H9 (cell line): ENCODE results near the gene SH3BGR. TPM values are rescaled to one million over a fixed set of nuclear protein-coding genes. Genes with fewer than 3 reads are reported as not detected.

Experiments used
- DNase-seq: peaks from one replicate; pipeline ENCODE4 v3.0.0-alpha.2; 2017
- H2AFZ ChIP-seq: one replicate; pipeline ENCODE4 v1.6.1; 2013; ENCODE audit warnings: mild to moderate bottlenecking, low read length, control low read depth, moderate library complexity
- H2AK5ac ChIP-seq: 2 replicates; pipeline ENCODE4 v1.6.1; 2013; ENCODE audit warnings: low read length, control low read depth, mixed read lengths; ENCODE audit not compliant: insufficient read length
- H2BK120ac ChIP-seq: one replicate; pipeline ENCODE4 v1.6.1; 2013; ENCODE audit warnings: low read depth, mild to moderate bottlenecking, low read length, control low read depth, inconsistent platforms; ENCODE audit not compliant: poor library complexity, severe bottlenecking
- H2BK12ac ChIP-seq: 2 replicates; pipeline ENCODE4 v1.6.1; 2013; ENCODE audit warnings: low read length, control low read depth, mixed read lengths, low read depth; ENCODE audit not compliant: insufficient read length
- H2BK15ac ChIP-seq: 2 replicates; pipeline ENCODE4 v1.6.1; 2013; ENCODE audit warnings: low read depth, low read length, control low read depth
- H2BK20ac ChIP-seq: one replicate; pipeline ENCODE4 v1.6.1; 2013; ENCODE audit warnings: low read depth, mild to moderate bottlenecking, low read length, control low read depth, inconsistent platforms; ENCODE audit not compliant: poor library complexity, severe bottlenecking
- H2BK5ac ChIP-seq: 2 replicates; pipeline ENCODE4 v1.6.1; 2013; ENCODE audit warnings: low read length, control low read depth, mixed read lengths; ENCODE audit not compliant: insufficient read length
- H3K14ac ChIP-seq: 2 replicates; pipeline ENCODE4 v1.6.1; 2013; ENCODE audit warnings: low read length, control low read depth; ENCODE audit not compliant: insufficient read depth
- H3K18ac ChIP-seq: 2 replicates; pipeline ENCODE4 v1.6.1; 2013; ENCODE audit warnings: low read depth, mild to moderate bottlenecking, mixed read lengths, low read length, control low read depth; ENCODE audit not compliant: insufficient read length
- H3K23ac ChIP-seq: 2 replicates; pipeline ENCODE4 v1.6.1; 2013; ENCODE audit warnings: low read length, control low read depth, mixed read lengths, low read depth; ENCODE audit not compliant: insufficient read length
- H3K23me2 ChIP-seq: 2 replicates; pipeline ENCODE4 v1.6.1; 2013; ENCODE audit warnings: low read depth, mild to moderate bottlenecking, mixed read lengths, low read length, control low read depth; ENCODE audit not compliant: insufficient read length, poor library complexity, severe bottlenecking
- H3K27ac ChIP-seq: 2 replicates; pipeline ENCODE4 v1.5.1; 2013; ENCODE audit warnings: low read length, control low read depth, mixed read lengths, low read depth; ENCODE audit not compliant: insufficient read length
- H3K27me3 ChIP-seq: 2 replicates; pipeline ENCODE4 v1.6.1; 2013; ENCODE audit warnings: low read length, control low read depth, inconsistent platforms; ENCODE audit not compliant: insufficient read depth
- H3K4ac ChIP-seq: 2 replicates; pipeline ENCODE4 v1.6.1; 2013; ENCODE audit warnings: low read depth, mild to moderate bottlenecking, control low read depth, inconsistent platforms, low read length, moderate library complexity
- H3K4me1 ChIP-seq: 2 replicates; pipeline ENCODE4 v1.6.1; 2013; ENCODE audit warnings: low read length, control low read depth, inconsistent platforms; ENCODE audit not compliant: insufficient read depth
- H3K4me2 ChIP-seq: 2 replicates; pipeline ENCODE4 v1.6.1; 2013; ENCODE audit warnings: low read length, control low read depth, mixed read lengths; ENCODE audit not compliant: insufficient read length, insufficient read depth
- H3K56ac ChIP-seq: 2 replicates; pipeline ENCODE4 v1.6.1; 2013; ENCODE audit warnings: low read depth, mild to moderate bottlenecking, mixed read lengths, low read length, control low read depth; ENCODE audit not compliant: insufficient read length
- H3K79me1 ChIP-seq: 2 replicates; pipeline ENCODE4 v1.6.1; 2013; ENCODE audit warnings: low read depth, mild to moderate bottlenecking, moderate library complexity, low read length, control low read depth, inconsistent platforms; ENCODE audit not compliant: insufficient read depth, poor library complexity, severe bottlenecking
- H3K79me2 ChIP-seq: 2 replicates; pipeline ENCODE4 v1.6.1; 2013; ENCODE audit warnings: low read length, control low read depth, inconsistent platforms; ENCODE audit not compliant: insufficient read depth
- H3K9ac ChIP-seq: 2 replicates; pipeline ENCODE4 v1.6.1; 2013; ENCODE audit warnings: low read length, control low read depth, mixed read lengths; ENCODE audit not compliant: insufficient read length; ENCODE audit errors: extremely low read depth
- H3K9me3 ChIP-seq: one replicate; pipeline ENCODE4 v1.6.1; 2013; ENCODE audit warnings: low read depth, low read length, inconsistent platforms; ENCODE audit not compliant: control insufficient read depth
- H3T11ph ChIP-seq: one replicate; pipeline ENCODE4 v1.6.1; 2013; ENCODE audit warnings: mild to moderate bottlenecking, low read length, control low read depth, inconsistent platforms
- H4K20me1 ChIP-seq: one replicate; pipeline ENCODE4 v1.6.1; 2013; ENCODE audit not compliant: control insufficient read depth, insufficient read length, insufficient read depth
- H4K5ac ChIP-seq: 2 replicates; pipeline ENCODE4 v1.6.1; 2013; ENCODE audit warnings: low read depth, mild to moderate bottlenecking, mixed read lengths, low read length, control low read depth; ENCODE audit not compliant: insufficient read length
- H4K8ac ChIP-seq: replicated peaks from 2 replicates; pipeline ENCODE4 v1.6.1; 2013; ENCODE audit warnings: low read length, control low read depth, mixed read lengths, low read depth; ENCODE audit not compliant: insufficient read length
- H4K91ac ChIP-seq: 2 replicates; pipeline ENCODE4 v1.6.1; 2013; ENCODE audit warnings: low read depth, mild to moderate bottlenecking, moderate library complexity, mixed read lengths, low read length, control low read depth; ENCODE audit not compliant: insufficient read length
- H3K27ac Mint-ChIP-seq, 3 experiments: 2 replicates in 2 of 3; 3 replicates in 1 of 3; pipeline ENCODE4 v1.8.0; 2020 to 2021; ENCODE audit warnings: mixed read lengths in 3 of 3, mild to moderate bottlenecking in 1 of 3, moderate library complexity in 1 of 3
- H3K27me3 Mint-ChIP-seq: 2 replicates; pipeline ENCODE4 v1.8.0; 2021; ENCODE audit warnings: low read depth, mild to moderate bottlenecking, moderate library complexity, mixed read lengths
- H3K36me3 Mint-ChIP-seq, 3 experiments: 2 replicates in 2 of 3; 3 replicates in 1 of 3; pipeline ENCODE4 v1.8.0; 2020 to 2021; ENCODE audit warnings: low read depth in 3 of 3, mixed read lengths in 3 of 3; ENCODE audit not compliant: insufficient read depth in 1 of 3
- H3K4me1 Mint-ChIP-seq, 2 experiments: 2 replicates each; pipeline ENCODE4 v1.8.0; 2020; ENCODE audit warnings: mixed read lengths in 2 of 2
- H3K4me3 Mint-ChIP-seq, 2 experiments: 2 replicates in 1 of 2; 3 replicates in 1 of 2; pipeline ENCODE4 v1.8.0; 2020 to 2021; ENCODE audit warnings: mild to moderate bottlenecking in 2 of 2, mixed read lengths in 2 of 2, moderate library complexity in 1 of 2
- H3K9me3 Mint-ChIP-seq, 2 experiments: 2 replicates in 1 of 2; 3 replicates in 1 of 2; pipeline ENCODE4 v1.8.0; 2020; ENCODE audit warnings: mild to moderate bottlenecking in 2 of 2, mixed read lengths in 2 of 2, moderate library complexity in 1 of 2
- WGBS: extraction: QIAGEN DNeasy Blood & Tissue Kit; methylation state at CpG from one replicate; pipeline ENCODE4 v1.1.7; 2013; ENCODE audit warnings: missing lambda C conversion rate, low lambda C conversion rate, mixed read lengths; ENCODE audit not compliant: insufficient read length; ENCODE audit errors: extremely low coverage; 5-methylcytosine and 5-hydroxymethylcytosine counted together
- total RNA-seq: library from RNA; stranded (reverse); gene quantifications from 2 replicates; pipeline ENCODE4 v1.2.1, GENCODE V29; 2021
- TF ChIP-seq, protein P1 (sequence below): fragments of 200-600 bp; sonication (generic); conservative IDR thresholded peaks from 3 replicates; pipeline ENCODE4 v1.8.0; 2021; ENCODE audit warnings: antibody characterized with exemption, mild to moderate bottlenecking

The SH3BGR gene
- total RNA-seq, 1 experiment from 2014 or later: 2.9 TPM

DNA sequence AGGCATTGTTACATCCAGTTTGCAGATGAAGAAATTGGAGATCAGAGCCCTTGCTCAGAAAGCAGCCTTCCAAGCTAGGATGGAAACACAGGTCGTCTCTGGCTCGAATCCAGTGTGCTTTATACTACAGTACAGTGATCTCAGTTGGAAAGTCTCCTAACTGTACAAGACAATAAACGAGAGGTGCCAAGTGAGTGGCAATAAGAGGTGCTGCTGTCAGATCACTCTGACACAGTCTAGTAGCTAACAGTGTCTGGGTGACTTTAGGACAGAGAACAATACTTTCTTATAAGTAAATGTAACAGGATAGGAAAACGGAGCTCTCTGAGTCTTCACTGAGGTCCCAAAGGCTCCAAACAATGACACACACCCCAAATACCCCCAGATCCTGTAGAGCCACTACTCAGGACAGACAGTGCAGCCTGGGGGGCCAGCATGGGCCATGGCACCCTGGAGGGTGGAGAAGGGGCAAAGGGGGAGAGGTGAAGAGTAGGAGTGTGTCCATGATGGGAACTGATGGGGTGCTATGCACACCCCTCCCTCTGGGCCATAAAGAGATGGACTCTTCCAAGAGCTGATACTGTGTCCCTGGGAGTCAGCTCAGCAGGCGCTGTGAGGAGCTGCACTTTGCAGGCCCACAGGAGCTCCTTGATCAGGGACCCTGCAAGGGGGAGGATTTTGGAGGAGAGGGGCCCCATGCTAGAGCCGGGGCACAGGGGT is 3.3 kb downstream of the SH3BGR start:
- H3K9me3 ChIP-seq: no peaks in the 10 kb centered on the region
- WGBS: no CpG with 5 or more reads among the region's 6 CpGs
- H3K23me2 ChIP-seq: no peaks in the 10 kb centered on the region
- H3K23ac ChIP-seq: no peak overlapping the region
- H3K9me3 Mint-ChIP-seq: no peaks in the 10 kb centered on the region; a peak in 1 of 5 replicates
- no peak for DNase-seq
- H2BK20ac ChIP-seq: no peak overlapping the region
- no peak overlapping the region for H4K91ac ChIP-seq
- H3K14ac ChIP-seq: no peak overlapping the region
- no peak overlapping the region for H3K56ac ChIP-seq
- H3K27me3 ChIP-seq: no peaks in the 10 kb centered on the region
- no peak overlapping the region; a peak in 2 of 7 replicates for H3K27ac Mint-ChIP-seq
- H2BK12ac ChIP-seq: no peak overlapping the region
- H3T11ph ChIP-seq: no peak overlapping the region
- H2AK5ac ChIP-seq: no peak overlapping the region
- H3K27me3 Mint-ChIP-seq: peaks cover 1% of the 10 kb centered on the region; the same call in 1 of the 2 replicates
- peaks cover 4% of the 10 kb centered on the region; the same call in 1 of the 2 replicates for H3K4me1 ChIP-seq
- H2BK120ac ChIP-seq: no peak overlapping the region
- TF ChIP-seq, protein P1, sequence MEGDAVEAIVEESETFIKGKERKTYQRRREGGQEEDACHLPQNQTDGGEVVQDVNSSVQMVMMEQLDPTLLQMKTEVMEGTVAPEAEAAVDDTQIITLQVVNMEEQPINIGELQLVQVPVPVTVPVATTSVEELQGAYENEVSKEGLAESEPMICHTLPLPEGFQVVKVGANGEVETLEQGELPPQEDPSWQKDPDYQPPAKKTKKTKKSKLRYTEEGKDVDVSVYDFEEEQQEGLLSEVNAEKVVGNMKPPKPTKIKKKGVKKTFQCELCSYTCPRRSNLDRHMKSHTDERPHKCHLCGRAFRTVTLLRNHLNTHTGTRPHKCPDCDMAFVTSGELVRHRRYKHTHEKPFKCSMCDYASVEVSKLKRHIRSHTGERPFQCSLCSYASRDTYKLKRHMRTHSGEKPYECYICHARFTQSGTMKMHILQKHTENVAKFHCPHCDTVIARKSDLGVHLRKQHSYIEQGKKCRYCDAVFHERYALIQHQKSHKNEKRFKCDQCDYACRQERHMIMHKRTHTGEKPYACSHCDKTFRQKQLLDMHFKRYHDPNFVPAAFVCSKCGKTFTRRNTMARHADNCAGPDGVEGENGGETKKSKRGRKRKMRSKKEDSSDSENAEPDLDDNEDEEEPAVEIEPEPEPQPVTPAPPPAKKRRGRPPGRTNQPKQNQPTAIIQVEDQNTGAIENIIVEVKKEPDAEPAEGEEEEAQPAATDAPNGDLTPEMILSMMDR: no peak
- no peaks in the 10 kb centered on the region for H3K79me1 ChIP-seq
- H4K5ac ChIP-seq: no peak overlapping the region
- H2AFZ ChIP-seq: no peak overlapping the region
- no peak overlapping the region for H3K27ac ChIP-seq
- no peak overlapping the region for H3K9ac ChIP-seq
- H4K20me1 ChIP-seq: no peaks in the 10 kb centered on the region
- H2BK15ac ChIP-seq: no peak overlapping the region
- H3K4ac ChIP-seq: no peak overlapping the region
- H4K8ac ChIP-seq: no peak overlapping the region
- no peak overlapping the region for H3K4me2 ChIP-seq
- H3K4me3 Mint-ChIP-seq: no peak overlapping the region
- H3K4me1 Mint-ChIP-seq: peaks cover 20 to 33% of the 10 kb centered on the region in 2 experiments
- no peaks in the 10 kb centered on the region for H3K36me3 Mint-ChIP-seq
- no peak overlapping the region for H3K18ac ChIP-seq
- H3K79me2 ChIP-seq: no peaks in the 10 kb centered on the region
- no peak overlapping the region for H2BK5ac ChIP-seq
